ENCODE measurements around the gene CCDC85B.
A peak's percentile ranks its signal among the peaks of the same experiment; 100 is the strongest.

The CCDC85B gene

DNA sequence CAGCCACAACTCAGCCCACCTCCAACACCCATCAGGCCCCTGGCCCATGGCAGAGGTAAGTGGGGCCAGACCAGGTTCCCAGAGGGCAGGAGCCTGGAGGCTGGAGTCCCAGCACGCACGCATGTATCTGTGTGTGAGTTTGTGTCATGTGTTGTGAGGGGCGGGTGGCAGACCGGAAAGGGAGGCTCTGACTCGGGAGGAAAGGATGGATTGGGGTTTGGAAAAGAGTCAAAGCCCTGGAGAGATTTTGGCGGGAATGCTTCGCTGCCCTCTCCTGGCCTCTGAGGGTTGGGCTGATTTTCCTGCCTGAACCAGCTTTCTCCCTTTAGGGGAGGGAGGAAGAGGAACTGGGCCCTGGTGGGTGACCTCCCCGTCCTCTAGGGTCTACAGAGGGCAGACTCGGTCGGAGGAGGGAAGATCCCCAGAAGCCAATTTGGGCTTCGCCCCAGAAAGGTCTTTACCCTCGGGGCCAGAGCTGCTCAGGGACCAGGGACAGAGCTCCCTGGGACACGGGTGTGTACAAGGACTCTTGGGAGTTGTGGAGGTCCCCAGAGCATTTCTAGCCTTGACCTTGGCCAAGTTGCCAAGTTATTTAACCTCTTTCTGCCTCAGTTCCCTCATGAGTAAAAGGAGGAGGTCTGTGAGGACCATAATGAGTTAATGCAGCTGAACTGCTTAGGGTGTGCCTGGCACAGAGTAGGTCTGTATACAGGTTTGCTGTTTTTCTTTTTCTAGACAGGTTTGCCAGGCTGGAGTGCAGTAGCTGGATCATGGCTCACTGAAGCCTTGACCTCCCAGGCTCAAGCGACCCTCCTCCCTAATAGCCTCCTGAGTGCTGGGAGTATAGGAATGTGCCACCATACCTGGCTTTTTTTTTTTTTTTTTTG, 21.5 kb downstream of the CCDC85B start:
- Histone ChIP-seq H3K36me3 (ENCODE audit: control insufficient read depth in 1 of 2, insufficient read depth in 2 of 2, low read length in 2 of 2) (no peaks in the 10 kb centered on the region), H3K4me3 (ENCODE audit: low read depth in 1 of 2, low read length in 2 of 2) (no peak overlapping the region), H3K27ac (ENCODE audit: low read depth, low read length) (no peak overlapping the region), H3K27me3 (ENCODE audit: control insufficient read depth in 1 of 2, insufficient read depth in 2 of 2, low read length in 2 of 2) (no peaks in the 10 kb centered on the region), H3K9me3 (ENCODE audit: control insufficient read depth in 1 of 2, low read length in 2 of 2) (no peaks in the 10 kb centered on the region), H3K9ac (ENCODE audit: low read depth in 1 of 2, low read length in 2 of 2) (no peak overlapping the region), H3K4me1 (ENCODE audit: control insufficient read depth in 1 of 2, insufficient read depth in 2 of 2, low read length in 2 of 2) (peaks cover 18 to 32% of the 10 kb centered on the region in 2 donors)

DNA sequence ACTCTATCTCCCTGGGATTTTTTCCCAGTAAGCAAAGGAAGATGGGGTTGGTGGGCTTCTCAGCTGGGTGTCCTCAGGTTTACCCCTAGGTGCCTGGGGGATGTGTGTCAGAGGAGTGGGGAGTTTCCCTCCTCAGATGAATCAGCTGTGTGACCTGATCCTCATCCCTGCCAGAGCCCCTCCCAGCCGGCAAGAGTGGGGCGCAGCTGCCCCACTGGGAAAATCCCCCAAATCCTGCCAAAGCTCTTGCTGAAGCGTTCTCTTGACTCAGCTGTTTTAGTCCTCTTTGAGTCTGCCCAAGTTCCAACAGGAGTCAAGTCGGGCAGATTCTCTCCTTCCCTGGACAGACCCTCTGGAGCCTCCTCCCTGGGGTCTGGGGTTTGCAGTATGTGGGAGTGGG, 22.4 kb downstream of the CCDC85B start:
- Histone ChIP-seq H3K9ac (ENCODE audit: low read depth in 1 of 2, low read length in 2 of 2) (no peak overlapping the region), H3K9me3 (ENCODE audit: control insufficient read depth in 1 of 2, low read length in 2 of 2) (no peaks in the 10 kb centered on the region), H3K4me3 (ENCODE audit: low read depth in 1 of 2, low read length in 2 of 2) (no peak overlapping the region), H3K36me3 (ENCODE audit: control insufficient read depth in 1 of 2, insufficient read depth in 2 of 2, low read length in 2 of 2) (no peaks in the 10 kb centered on the region), H3K27ac (ENCODE audit: low read depth, low read length) (no peak overlapping the region), H3K4me1 (ENCODE audit: control insufficient read depth in 1 of 2, insufficient read depth in 2 of 2, low read length in 2 of 2) (peaks cover 26 to 41% of the 10 kb centered on the region in 2 donors), H3K27me3 (ENCODE audit: control insufficient read depth in 1 of 2, insufficient read depth in 2 of 2, low read length in 2 of 2) (no peaks in the 10 kb centered on the region)

DNA sequence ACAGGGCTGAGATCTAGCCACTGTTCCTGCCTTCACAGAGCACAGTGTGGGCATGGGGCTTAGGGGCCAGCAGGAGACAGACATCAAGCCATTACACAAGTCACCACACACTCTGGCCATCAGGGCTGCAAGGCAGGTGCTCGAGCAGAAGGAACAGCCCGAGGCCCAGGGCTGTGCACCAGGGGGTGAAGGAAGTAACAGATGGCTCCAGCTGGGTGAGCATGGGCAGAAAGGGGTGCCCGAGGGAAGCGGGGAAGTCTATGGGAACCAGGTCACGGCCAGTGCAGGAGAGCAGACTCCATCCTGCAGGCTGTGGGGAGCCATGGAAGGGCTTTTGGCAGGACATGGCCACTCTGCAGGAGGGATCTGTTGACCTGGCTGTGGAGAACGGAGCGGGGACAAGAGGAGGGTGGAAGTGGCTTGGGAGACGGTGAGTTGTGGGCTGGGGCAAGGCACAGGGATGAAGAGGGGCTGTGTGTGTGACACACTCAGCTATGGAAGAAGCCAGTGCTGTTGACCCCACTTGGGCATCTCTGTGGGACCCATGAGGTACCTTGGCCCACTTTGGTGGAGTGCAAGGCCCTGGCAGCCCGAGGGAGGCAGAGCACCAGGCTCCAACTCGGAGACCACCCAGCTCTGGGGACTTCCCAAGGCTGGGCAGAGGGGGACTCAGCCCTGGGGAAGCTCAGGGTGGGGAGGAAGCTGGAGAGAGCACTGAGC, 24.8 kb downstream of the CCDC85B start:
- H3K27ac ChIP-seq (ENCODE audit: low read depth, low read length) = peak overlapping the region; percentile 80
- peaks cover 34 to 46% of the 10 kb centered on the region in 2 donors for H3K4me1 ChIP-seq (ENCODE audit: control insufficient read depth in 1 of 2, insufficient read depth in 2 of 2, low read length in 2 of 2)
- H3K36me3 ChIP-seq (ENCODE audit: control insufficient read depth in 1 of 2, insufficient read depth in 2 of 2, low read length in 2 of 2) = no peaks in the 10 kb centered on the region
- no peak overlapping the region for H3K9ac ChIP-seq (ENCODE audit: low read depth in 1 of 2, low read length in 2 of 2)
- no peaks in the 10 kb centered on the region for H3K27me3 ChIP-seq (ENCODE audit: control insufficient read depth in 1 of 2, insufficient read depth in 2 of 2, low read length in 2 of 2)
- H3K4me3 ChIP-seq (ENCODE audit: low read depth in 1 of 2, low read length in 2 of 2) = no peak overlapping the region
- H3K9me3 ChIP-seq (ENCODE audit: control insufficient read depth in 1 of 2, low read length in 2 of 2) = no peaks in the 10 kb centered on the region

DNA sequence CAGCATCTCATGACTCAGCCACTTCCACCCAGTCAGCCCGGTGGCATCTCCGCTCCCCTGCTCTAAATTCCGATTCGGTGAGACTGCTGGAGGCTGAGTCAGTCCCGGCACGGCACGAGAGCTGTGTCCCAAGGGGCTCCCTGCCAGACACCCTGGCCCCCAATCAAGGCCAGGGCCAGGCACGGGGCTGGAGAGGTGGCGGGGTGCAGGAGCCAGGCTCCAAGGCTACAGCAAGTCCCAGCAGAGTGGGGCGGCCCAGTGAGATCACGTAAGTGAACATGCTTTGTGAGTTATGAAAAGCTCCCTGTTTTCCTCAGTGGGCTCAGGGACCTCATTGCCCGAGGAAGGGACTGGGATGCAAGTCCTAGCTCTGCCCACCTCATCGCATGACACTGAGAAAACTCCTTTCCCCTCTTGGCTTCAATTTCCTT, 25.4 kb downstream of the CCDC85B start:
- no peak overlapping the region for H3K4me3 ChIP-seq (ENCODE audit: low read depth in 1 of 2, low read length in 2 of 2)
- peak overlapping the region in 1 of 2 donors; percentile 4 for H3K9ac ChIP-seq (ENCODE audit: low read depth in 1 of 2, low read length in 2 of 2)
- no peaks in the 10 kb centered on the region for H3K36me3 ChIP-seq (ENCODE audit: control insufficient read depth in 1 of 2, insufficient read depth in 2 of 2, low read length in 2 of 2)
- no peaks in the 10 kb centered on the region for H3K9me3 ChIP-seq (ENCODE audit: control insufficient read depth in 1 of 2, low read length in 2 of 2)
- peak overlapping the region; percentile 81 for H3K27ac ChIP-seq (ENCODE audit: low read depth, low read length)
- H3K4me1 ChIP-seq (ENCODE audit: control insufficient read depth in 1 of 2, insufficient read depth in 2 of 2, low read length in 2 of 2) = peaks cover 40 to 51% of the 10 kb centered on the region in 2 donors
- no peaks in the 10 kb centered on the region for H3K27me3 ChIP-seq (ENCODE audit: control insufficient read depth in 1 of 2, insufficient read depth in 2 of 2, low read length in 2 of 2)

DNA sequence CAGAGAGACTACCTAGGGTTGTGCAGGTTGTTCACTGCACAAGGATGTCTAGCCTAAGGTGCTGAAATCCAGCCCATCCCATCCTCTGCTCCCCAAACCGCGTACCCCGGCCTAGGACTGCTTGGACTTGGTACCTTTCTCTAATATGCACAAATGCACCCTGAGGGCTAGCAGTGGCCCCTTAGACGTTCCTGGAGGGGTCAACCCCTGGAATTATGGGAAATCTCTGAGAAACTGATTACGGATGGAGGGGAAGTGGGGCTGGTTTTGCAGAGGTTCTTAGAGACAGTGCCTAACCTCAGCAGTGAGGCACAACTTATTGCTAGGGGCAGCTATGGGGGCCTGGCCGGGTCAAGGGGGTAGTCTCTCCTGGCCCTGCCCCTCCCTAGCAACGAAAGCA, 25.9 kb downstream of the CCDC85B start:
- Histone ChIP-seq H3K4me3 (ENCODE audit: low read depth in 1 of 2, low read length in 2 of 2) (no peak overlapping the region), H3K9me3 (ENCODE audit: control insufficient read depth in 1 of 2, low read length in 2 of 2) (no peaks in the 10 kb centered on the region), H3K27me3 (ENCODE audit: control insufficient read depth in 1 of 2, insufficient read depth in 2 of 2, low read length in 2 of 2) (no peaks in the 10 kb centered on the region), H3K4me1 (ENCODE audit: control insufficient read depth in 1 of 2, insufficient read depth in 2 of 2, low read length in 2 of 2) (peaks cover 42 to 55% of the 10 kb centered on the region in 2 donors), H3K9ac (ENCODE audit: low read depth in 1 of 2, low read length in 2 of 2) (peak overlapping the region in 1 of 2 donors; percentile 4), H3K27ac (ENCODE audit: low read depth, low read length) (no peak overlapping the region), H3K36me3 (ENCODE audit: control insufficient read depth in 1 of 2, insufficient read depth in 2 of 2, low read length in 2 of 2) (no peaks in the 10 kb centered on the region)

DNA sequence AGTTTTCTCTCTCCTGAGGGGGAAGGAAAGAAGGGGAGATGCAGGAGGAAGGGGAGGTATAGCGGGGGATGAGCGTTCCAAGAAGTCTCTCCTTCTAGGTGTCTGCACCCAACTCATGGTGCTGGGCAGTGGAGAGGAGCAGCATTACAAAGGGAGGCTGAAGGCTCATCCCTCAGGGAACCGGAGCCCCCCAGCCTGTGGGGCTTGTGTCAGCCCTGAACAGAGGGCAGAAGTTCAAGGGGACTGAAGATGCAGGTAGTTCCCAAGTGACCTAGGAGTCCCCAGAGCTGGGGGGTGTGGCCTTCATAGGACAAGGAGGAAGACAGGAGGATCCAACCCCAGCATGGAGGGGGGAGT, 26.6 kb downstream of the CCDC85B start:
- H3K27me3 ChIP-seq (ENCODE audit: control insufficient read depth in 1 of 2, insufficient read depth in 2 of 2, low read length in 2 of 2) = no peaks in the 10 kb centered on the region
- peak overlapping the region in 1 of 2 donors; percentile 4 for H3K9ac ChIP-seq (ENCODE audit: low read depth in 1 of 2, low read length in 2 of 2)
- H3K4me1 ChIP-seq (ENCODE audit: control insufficient read depth in 1 of 2, insufficient read depth in 2 of 2, low read length in 2 of 2) = peaks cover 38 to 48% of the 10 kb centered on the region in 2 donors
- peak overlapping the region in 1 of 2 donors; percentile 94 for H3K4me3 ChIP-seq (ENCODE audit: low read depth in 1 of 2, low read length in 2 of 2)
- H3K27ac ChIP-seq (ENCODE audit: low read depth, low read length) = no peak overlapping the region
- H3K9me3 ChIP-seq (ENCODE audit: control insufficient read depth in 1 of 2, low read length in 2 of 2) = no peaks in the 10 kb centered on the region
- peaks cover 0 to 3% of the 10 kb centered on the region in 2 donors for H3K36me3 ChIP-seq (ENCODE audit: control insufficient read depth in 1 of 2, insufficient read depth in 2 of 2, low read length in 2 of 2)

DNA sequence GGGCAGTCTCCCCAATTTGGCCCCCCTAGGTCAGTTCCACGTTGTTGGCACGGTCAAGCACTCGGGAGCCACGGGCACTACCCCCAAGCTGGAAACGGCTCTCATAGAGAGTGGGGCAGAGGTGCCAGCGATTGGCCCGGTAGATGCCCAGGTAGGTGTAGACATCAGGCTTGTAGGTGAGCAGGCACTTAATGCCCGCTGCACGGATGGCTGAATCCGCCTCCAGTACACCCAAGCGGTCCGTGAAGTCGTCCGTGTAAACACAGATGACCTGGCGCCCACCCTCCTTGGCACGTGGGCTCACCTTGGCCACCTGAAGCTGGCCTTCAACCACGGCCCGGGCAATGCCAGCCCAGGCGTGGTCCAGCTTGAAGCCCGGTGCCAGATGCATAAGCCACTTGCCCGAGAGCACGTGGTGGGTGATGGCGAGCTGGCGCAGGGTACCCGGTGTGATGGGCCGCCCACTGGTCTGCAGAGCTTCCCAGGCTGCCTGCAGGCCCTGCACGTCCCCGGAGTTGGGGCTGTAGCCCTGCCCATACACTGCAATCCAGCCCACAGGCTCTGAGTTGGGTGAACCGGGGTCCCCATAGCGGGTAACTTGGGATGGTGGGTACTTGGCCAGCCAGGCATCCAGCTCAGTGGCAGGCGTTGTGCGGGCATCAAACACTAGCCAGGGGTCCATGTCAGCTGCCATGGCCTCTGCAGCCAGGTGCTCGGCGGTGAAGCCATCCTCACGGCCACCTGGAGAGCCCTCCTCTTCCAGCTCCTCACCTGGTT, 27.1 kb downstream of the CCDC85B start:
- Histone ChIP-seq H3K36me3 (ENCODE audit: control insufficient read depth in 1 of 2, insufficient read depth in 2 of 2, low read length in 2 of 2) (peaks cover 0 to 9% of the 10 kb centered on the region in 2 donors), H3K9me3 (ENCODE audit: control insufficient read depth in 1 of 2, low read length in 2 of 2) (no peaks in the 10 kb centered on the region), H3K27me3 (ENCODE audit: control insufficient read depth in 1 of 2, insufficient read depth in 2 of 2, low read length in 2 of 2) (no peaks in the 10 kb centered on the region), H3K4me3 (ENCODE audit: low read depth in 1 of 2, low read length in 2 of 2) (peak overlapping the region; percentile 84 to 94), H3K4me1 (ENCODE audit: control insufficient read depth in 1 of 2, insufficient read depth in 2 of 2, low read length in 2 of 2) (peaks cover 36 to 46% of the 10 kb centered on the region in 2 donors), H3K27ac (ENCODE audit: low read depth, low read length) (no peak overlapping the region), H3K9ac (ENCODE audit: low read depth in 1 of 2, low read length in 2 of 2) (peak overlapping the region; percentile 90 to 94)

DNA sequence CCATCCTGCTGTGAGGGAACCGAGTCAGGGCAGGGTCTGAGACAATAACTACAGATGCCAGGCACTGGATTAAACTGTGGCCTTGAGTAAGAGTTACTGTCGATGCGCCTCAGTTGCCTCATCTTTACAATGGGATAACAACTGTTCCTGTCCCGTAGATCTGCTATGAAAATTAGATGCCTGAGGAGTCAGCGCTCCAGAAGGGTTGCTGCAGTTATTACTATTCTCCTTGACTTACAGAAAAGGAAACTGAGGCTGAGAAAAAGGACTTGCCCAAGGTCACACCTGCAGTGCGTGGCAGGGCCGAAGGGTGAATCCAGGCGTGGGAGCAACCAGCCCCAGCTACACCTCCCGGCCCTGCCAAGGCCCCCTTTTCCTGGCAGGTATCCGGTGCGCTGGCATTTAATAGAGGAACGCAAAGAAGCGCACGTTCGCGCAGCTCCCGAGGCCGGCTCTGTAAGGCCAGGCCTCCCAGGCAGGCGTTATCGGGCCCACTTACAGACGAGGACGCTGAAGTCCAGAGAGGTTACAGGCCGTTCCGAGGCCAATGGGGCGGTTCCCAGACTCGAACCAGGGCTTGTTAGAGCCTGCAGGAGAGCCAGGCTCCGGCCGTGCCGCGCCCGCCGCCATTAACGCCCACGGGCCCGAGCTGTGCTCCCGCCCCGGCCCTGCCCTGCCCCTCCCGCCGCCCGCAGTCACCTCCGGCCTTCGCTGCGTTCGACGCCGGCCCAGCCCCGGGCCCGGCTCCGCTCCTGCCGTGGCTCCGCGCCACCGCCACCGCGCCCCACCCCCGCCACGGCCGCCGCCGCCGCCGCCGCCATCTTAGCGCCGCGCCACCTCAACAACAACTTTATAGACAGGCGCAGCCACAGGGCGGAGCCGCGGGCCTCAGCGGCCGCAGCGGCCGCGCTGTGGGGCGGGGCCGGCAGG, 28.0 kb downstream of the CCDC85B start, which contains the start of gene C11orf68:
TSS of gene C11orf68 (minus strand) at position 852 of the 930 bp plus-strand sequence. CDS start at position 821, 31 bp downstream.
- H3K9ac ChIP-seq (ENCODE audit: low read depth in 1 of 2, low read length in 2 of 2) = peak within 1 kb of the TSS; percentile 90 to 94
- no peaks in the 10 kb centered on the region for H3K9me3 ChIP-seq (ENCODE audit: control insufficient read depth in 1 of 2, low read length in 2 of 2)
- H3K27ac ChIP-seq (ENCODE audit: low read depth, low read length) = peak within 1 kb of the TSS; percentile 82
- peak within 1 kb of the TSS; percentile 84 to 94 for H3K4me3 ChIP-seq (ENCODE audit: low read depth in 1 of 2, low read length in 2 of 2)
- H3K27me3 ChIP-seq (ENCODE audit: control insufficient read depth in 1 of 2, insufficient read depth in 2 of 2, low read length in 2 of 2) = no peaks in the 10 kb centered on the region
- peaks cover 36 to 46% of the 10 kb centered on the region in 2 donors for H3K4me1 ChIP-seq (ENCODE audit: control insufficient read depth in 1 of 2, insufficient read depth in 2 of 2, low read length in 2 of 2)
- H3K36me3 ChIP-seq (ENCODE audit: control insufficient read depth in 1 of 2, insufficient read depth in 2 of 2, low read length in 2 of 2) = peaks cover 0 to 17% of the 10 kb centered on the region in 2 donors

DNA sequence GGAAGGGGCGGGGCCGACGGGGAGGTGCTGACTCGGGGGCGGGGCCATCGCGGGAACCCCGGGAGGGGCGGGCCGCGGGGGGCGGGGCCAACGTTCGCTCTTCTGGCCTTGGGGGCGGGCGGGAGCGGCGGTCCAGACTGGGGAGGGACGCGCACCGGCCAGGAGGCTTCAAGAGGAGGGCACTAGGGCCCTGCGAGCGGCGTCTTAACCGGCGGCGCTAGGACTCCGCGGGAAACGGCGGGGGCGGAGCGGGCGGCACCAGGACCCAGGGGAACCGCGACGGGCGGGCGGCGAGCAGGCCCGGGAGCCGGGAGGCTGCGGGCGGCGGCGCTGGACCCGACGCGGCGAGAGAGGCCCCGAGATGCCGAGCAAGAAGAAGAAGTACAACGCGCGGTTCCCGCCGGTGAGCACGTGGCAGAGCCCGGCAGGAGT, 28.7 kb downstream of the CCDC85B start, which contains the start of gene DRAP1:
TSS of gene DRAP1 (plus strand) at position 286 of the 432 bp plus-strand sequence. CDS start at position 362, 76 bp downstream.
- Histone ChIP-seq H3K9ac (ENCODE audit: low read depth in 1 of 2, low read length in 2 of 2) (peak within 1 kb of the TSS; percentile 90 to 94), H3K27ac (ENCODE audit: low read depth, low read length) (peak within 1 kb of the TSS; percentile 82), H3K27me3 (ENCODE audit: control insufficient read depth in 1 of 2, insufficient read depth in 2 of 2, low read length in 2 of 2) (no peaks in the 10 kb centered on the region), H3K4me1 (ENCODE audit: control insufficient read depth in 1 of 2, insufficient read depth in 2 of 2, low read length in 2 of 2) (peaks cover 36 to 46% of the 10 kb centered on the region in 2 donors), H3K9me3 (ENCODE audit: control insufficient read depth in 1 of 2, low read length in 2 of 2) (no peaks in the 10 kb centered on the region), H3K4me3 (ENCODE audit: low read depth in 1 of 2, low read length in 2 of 2) (peak within 1 kb of the TSS; percentile 84 to 94), H3K36me3 (ENCODE audit: control insufficient read depth in 1 of 2, insufficient read depth in 2 of 2, low read length in 2 of 2) (peaks cover 0 to 17% of the 10 kb centered on the region in 2 donors)
